ENCODE measurements around the gene ZNF423.
"Not testable (repeated sequence)": the region's sequence is repeated elsewhere in the genome, so short reads cannot be mapped to it uniquely, and the experiment has no call there.

Gene ZNF423

DNA sequence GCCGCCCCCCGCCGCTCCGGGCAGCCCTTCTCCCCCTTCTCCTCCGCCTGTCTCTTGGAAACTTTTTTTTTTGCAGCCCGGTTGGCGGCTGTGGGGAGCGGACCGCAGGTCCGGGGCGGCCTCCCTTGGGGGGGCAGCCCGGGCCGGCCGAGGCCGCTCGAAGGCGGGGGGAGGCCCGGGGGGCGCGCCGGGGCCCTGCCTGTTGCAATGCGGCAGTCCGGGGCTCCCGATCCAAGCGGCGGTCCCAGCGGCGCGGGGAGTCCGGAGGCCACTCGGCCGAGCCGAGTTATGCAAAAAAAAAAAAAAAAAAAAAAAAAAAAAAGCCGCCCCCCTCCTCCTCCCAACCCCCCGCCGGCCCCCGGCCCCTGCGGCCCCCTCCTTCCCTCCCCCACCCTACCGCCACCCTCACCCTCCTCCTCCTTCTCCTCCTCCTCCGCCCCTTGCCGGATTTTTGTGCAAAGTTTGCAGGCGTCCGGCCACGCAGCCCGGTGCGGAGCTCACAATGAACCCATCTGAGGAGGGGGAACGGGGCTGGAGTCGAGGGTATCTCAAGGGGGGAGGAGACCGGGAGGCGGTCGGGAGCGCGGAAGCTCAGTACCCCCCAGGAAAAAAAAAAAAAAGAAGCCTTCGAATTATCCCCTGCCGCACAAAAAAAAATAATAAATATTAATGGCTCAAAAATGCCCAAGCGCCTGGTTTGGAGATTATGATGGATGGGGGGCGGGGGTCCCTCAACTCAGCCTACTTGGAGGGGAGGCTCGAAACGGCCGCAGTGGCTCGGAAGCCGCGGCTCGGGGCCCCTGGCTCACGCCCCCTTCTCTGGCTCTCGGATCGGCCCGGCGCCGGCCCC, at the start of gene ZNF423:
Gene ZNF423 (minus strand): TSS at position 291 of the 850 bp plus-strand sequence. CDS start 338 bp downstream, outside the sequence.
- DNase-seq (ENCODE audit: low spot score), result no peak

DNA sequence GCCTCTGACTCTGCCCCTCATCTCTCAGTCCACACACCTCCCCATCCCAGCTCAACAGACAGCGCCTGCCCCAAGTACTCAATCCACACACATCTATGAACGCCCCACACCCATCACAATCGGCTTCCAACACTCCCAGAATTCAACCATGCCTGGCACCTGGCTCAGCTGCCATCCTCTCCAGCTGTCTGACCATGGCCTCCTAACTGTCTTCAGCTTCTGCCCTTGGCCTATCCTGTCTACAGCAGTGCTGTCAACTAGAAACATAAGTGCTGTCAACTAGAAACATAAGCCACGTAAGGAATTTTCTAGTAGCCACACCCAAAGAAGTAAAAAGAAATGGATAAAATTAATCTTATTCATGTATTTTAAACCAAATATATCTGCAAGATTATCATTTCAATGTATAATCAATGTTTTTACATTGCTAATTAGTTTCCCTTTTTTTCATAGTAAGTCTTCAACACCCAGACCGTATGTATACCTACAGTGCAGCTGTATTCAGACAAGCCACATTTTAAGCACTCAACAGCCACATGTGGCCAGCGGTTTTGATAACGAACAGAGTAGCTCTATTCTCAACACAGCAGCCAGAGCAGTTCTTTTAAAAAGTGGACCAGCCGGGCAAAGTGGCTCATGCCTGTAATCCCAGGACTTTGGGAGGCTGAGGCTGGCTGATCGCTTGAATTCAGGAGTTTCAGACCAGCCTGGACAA, 48.6 kb upstream of the ZNF423 start:
- no peak for DNase-seq (ENCODE audit: low spot score)

DNA sequence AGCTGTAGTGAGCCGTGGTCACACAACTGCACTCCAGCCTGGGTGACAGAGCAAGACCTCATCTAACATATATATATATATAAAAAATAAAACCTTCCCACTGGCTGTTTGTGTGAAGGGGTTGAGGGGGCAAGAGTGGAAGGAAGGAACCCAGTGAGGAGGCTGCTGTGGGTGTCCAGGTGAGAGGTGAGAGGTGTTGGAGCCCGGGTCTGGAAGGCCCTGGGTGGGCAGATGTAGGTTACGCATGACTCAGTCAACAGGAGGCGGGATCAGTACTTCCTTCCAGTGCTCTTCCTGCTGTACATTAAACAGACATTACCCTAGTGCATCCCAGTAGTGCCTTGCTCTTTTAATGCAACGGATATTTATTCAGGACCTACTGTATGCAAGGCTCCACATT, 47.0 kb upstream of the ZNF423 start:
- DNase-seq (ENCODE audit: low spot score), result no peak

DNA sequence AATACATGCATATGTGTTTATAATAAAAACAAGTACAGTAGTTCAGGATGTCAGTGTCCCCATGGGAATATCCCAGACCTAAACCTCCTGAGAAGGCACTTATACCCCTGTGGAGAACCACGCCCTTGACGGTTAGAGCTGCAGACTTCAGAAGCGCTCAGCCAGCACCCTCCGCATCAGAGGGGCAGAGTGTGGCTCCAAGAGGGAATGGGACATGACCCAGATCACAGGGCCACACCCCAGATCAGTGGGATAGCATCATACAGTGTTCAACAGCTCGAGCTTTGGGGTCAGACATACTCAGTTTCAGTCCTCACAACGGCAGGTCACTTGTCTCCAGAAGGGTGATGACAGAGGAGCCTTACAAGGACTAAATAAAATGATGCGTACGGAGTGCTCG, 45.8 kb upstream of the ZNF423 start:
- DNase-seq (ENCODE audit: low spot score), result no peak

- no peak for DNase-seq (ENCODE audit: low spot score)
Observed at GRCh38 chr16:49900875-49901274, 45.0 kb upstream of the ZNF423 start.

GRCh38 chr16:49899991-49900695, 44.2 kb upstream of the ZNF423 start:
- DNase-seq (ENCODE audit: low spot score), result no peak

DNA sequence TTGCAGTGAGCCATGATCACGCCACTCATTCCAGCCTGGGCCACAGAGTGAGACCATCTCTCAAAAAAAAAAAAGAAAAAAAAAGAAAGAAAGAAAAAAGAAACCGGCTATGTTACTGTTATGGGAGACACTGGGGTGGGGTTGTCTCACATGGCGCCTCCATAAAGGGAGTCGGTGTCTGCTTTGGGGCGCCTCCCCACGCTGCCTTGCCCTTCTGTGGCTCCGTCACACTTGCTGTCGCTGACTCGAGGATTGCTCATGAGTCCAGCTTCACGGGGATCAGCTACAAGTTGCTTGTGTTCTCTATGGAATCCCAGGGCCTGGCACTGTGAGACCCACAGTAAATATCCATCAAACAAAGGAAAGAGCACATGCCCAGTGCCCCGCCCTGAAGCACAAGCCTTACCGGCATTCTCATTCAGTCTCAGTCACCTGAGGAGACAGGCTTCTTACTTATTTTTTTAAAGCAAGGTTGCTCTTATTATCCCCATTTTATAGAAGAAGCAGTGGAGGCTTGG, 40.6 kb upstream of the ZNF423 start:
- DNase-seq (ENCODE audit: low spot score), result no peak

GRCh38 chr16:49890876-49891275, 35.0 kb upstream of the ZNF423 start:
- DNase-seq (ENCODE audit: low spot score), result peak; percentile 19

DNA sequence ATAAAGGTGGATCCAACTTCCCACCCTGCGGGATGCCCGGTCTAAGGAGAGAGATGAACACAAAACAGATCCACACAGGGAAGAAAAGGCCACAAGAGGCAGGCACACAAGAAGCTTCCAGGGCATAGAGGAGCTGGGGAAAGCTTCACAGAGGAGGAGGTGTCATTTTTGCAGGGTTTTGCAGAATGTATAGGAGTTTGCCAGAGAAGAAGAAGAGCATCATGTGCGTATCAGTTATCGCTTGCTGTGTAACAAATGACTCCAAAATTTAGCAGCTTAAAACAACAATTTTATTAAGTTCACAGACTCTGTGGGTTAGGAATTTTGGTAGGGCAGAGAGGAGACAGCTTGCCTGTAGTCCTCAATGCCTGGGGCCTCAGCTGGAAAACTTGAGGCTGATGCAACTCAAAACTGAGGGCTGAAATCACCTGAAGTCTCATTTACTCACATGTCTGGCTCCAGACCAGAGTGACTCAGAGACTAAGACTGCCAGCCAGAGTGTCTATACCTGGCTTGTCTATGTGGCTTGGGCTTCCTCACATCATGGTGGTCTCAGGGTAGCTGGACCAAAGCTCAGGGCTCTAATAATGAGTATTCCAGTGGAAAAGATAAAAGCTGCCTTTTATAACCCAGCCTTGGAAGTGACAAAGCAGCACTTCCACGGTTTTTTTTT, 33.9 kb upstream of the ZNF423 start:
- DNase-seq (ENCODE audit: low spot score), result no peak

DNA sequence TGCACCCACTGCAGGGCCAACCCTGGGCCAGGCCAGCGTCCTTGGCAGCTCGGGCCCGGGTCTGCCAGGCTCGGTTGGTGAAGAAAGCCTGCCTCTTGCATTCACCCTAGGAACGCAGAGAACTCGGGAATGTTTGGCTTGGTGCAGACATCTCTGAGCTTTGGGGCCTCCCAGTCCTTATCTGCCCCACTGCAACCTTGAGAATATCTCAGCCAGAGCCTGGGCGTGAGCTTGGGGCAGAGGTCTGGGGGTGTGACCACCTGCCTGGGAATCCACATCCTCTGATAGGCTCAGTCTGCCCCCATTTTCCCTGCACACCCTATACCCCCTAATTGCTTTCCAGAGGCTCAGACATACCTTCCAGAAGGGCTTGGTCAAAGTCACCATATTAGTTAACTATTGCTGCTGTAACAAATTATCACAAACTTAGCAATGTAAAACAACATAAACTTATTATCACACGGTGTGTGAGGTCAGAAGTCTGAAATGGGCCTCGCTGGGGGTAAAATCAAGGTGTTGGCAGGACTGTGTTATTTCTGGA, 30.7 kb upstream of the ZNF423 start:
- DNase-seq (ENCODE audit: low spot score), result no peak

DNA sequence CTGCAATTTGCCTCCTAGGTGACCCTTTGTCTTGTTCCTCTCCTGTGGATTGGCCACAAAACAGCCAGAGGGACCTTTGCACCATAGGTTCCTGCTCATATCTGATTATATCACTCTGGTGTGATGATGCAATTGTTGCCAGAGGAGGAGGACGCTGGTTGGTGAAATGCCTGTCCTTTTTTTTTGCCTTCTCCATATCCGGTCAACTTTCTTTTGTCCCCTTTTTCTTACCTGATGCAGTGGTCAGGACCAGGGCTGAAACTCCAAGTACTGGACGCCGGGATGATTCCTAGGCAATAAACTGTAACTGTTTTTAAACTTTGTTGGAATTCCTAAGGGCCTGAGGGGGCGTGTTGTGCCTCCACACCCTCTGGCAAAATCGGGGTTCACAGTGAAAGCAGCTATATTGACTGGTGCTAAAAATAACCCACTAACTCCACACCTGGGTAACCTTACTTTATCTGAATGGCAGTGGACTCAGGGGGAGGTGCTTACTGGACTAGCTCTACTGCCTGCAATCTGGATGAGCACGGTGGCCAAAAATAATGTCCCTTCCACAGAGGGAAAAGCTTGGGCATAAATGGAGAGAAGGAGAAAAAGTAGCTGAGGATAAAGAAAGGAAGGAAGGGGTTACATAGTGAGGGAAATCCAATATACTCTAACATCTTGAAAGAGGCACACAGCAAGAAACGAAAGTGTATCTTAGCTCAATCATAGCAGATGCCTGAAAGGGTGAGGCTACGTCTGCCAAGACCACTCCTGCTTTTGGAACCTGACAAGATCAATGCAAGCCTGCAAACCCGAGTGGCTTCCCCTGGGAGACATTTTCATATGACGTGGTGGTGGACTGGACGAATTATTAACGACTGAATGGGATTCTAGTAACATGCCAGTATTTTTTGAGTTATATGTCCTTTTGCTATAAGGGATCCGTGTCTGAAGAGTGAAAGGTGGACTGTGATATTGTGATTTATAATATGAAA, 28.4 kb upstream of the ZNF423 start:
- DNase-seq (ENCODE audit: low spot score), result no peak

GRCh38 chr16:49883076-49884014, 27.4 kb upstream of the ZNF423 start:
- DNase-seq (ENCODE audit: low spot score), result no peak

GRCh38 chr16:49881890-49882289, 26.0 kb upstream of the ZNF423 start:
- DNase-seq (ENCODE audit: low spot score), result no peak

DNA sequence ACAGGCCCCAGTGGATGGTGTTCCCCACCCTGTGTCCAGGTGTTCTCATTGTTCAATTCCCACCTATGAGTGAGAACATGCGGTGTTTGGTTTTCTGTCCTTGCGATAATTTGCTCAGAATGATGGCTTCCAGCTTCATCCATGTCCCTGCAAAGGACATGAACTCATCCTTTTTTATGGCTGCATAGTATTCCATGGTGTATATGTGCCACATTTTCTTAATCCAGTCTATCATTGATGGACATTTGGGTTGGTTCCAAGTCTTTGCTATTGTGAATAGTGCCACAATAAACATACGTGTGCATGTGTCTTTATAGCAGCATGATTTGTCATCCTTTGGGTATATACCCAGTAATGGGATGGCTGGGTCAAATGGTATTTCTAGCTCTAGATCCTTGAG, 22.6 kb upstream of the ZNF423 start:
- DNase-seq (ENCODE audit: low spot score), result not testable (repeated sequence)

- peak; percentile 44 for DNase-seq (ENCODE audit: low spot score)
Observed at GRCh38 chr16:49876716-49877129, 20.8 kb upstream of the ZNF423 start.

DNA sequence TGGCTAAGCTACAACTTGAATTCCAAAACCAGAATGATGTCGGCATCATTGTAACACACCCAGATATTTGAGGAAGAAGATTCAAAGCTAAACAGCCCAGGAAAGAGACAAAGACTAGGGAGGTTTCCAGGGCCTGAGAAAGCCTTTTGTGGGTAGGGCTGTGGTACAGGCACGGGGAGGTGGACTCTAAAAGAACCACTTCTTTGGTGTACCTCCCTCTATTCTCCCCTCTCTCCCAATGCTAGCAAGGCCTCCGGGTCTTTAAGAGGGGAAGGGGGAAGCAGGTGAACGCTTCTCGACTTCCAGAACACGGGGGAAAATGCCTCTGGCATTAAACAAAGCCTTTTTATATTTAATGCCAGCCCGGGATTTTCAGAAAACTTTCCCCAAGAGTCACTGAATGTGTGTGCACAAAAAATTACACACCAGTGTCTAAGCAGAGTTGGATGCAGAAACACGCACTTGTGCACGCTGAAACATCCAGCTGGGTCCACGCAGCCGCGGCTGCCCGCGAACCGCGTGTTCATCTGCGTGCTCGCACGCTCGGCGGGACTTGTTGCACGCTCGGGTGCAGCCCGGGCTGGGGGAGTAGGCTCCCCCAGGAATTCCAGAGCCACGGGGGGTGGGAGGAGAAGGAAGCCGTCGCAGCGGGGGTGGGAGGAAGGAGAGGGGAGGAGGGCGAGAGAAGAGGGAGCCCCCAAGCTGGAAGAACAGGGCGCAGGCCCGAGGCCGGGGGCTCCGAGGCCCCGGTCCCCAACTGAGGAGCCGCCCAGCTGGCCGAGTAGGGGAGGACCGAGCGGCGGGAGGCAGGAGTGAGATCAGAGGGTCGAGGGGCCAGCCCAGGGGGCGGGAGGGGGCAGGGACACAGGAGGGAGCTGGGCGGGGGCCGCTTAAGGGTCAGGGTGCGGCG, 20.1 kb upstream of the ZNF423 start:
- no peak for DNase-seq (ENCODE audit: low spot score)

DNA sequence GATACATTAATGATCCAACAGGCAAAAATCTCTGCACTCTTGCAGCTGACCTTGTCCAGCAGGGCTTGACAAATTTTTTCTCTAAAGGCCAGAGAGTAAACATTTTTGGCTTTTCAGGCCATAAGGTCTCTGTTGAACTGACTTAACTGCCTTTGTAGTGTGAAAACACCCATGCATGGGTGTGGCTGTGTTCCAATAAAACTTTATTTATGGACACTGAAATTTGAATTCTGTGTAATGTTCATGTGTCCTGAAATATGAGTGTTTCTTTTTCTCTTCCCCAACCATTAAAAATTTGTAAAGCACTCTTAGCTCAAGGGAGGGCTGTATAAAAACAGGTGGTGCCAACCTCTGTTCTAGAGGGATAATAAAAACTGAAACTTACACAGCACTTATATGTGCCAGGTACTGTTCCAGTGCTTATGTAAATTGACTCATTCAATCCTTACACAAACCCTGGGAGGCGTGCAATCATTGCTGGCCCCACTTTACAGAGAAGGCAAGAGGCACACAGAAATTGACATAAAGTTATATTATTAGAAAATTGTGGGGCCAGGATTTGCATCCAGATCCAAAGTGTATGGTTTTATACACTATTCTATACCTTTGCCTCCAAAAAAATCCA, 18.8 kb upstream of the ZNF423 start:
- DNase-seq (ENCODE audit: low spot score), result no peak

DNA sequence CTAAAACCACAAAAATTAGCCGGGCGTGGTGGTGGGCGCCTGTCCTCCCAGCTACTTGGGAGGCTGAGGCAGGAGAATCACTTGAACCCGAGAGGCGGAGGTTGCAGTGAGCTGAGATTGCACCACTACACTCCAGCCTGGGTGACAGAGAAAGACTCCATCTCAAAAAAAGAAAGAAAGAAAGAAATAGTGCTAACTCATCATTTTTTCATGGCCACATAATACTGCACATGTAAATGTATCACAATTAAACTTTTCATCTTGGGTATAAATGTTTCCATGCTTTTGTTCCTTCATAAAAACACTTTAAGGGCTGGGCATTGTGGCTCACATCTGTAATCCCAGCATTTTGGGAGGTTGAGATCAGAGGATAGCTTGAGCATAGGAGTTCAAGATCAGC, 15.9 kb upstream of the ZNF423 start:
- DNase-seq (ENCODE audit: low spot score), result not testable (repeated sequence)

Measured in activated CD4-positive, alpha-beta T cell treated with anti-CD3 and anti-CD28 coated beads, Interleukin-2, Interleukin-4, amounts not matched to agents 100 ng/mL and 50 ng/mL, durations not matched to agents 16 hours and 8 hours (primary cell).